Neural cell (in vitro differentiated cells): ENCODE results near the gene EMCN.

Experiments used
- CTCF ChIP-seq: fragments of 450-650 bp; IDR thresholded peaks from 2 replicates; pipeline ENCODE4 v1.5.1; 2014; ENCODE audit warnings: antibody characterized with exemption, mild to moderate bottlenecking, moderate library complexity; ENCODE audit not compliant: poor library complexity, severe bottlenecking
- EZH2 ChIP-seq: fragments of 200-600, 300-800 bp; shearing (Covaris generic), sonication (generic); IDR thresholded peaks from 2 replicates; pipeline ENCODE4 v1.6.1; 2014; ENCODE audit warnings: antibody characterized with exemption, low read length, borderline replicate concordance, mild to moderate bottlenecking; ENCODE audit not compliant: insufficient read depth, poor library complexity, severe bottlenecking
- POLR2AphosphoS5 ChIP-seq: IDR thresholded peaks from 2 replicates; pipeline ENCODE4 v1.6.1; 2012
- TAF1 ChIP-seq: IDR thresholded peaks from 2 replicates; pipeline ENCODE4 v1.6.1; 2012; ENCODE audit warnings: low read depth
- TF ChIP-seq, protein P1 (sequence below): IDR thresholded peaks from 2 replicates; pipeline ENCODE4 v1.6.1; 2012; ENCODE audit warnings: borderline replicate concordance

DNA sequence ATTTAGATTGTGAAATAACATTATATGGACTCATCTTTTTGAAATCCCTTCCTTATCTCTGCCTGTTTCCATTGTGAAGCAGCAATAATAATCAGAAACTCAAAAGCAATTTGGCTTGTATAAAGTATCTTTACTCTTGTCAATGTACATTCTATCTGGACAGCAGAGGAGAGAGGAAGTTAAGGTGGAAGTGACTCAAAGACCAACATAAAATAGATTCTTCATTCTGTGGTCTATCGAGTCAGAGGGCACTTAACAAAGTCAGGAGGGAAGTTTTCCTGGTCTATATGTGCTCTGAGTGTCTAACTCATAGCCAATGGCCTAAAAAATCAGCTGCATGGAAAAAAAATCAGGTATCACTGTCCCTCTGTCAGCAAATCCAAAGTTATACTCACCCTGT lies 155.5 kb downstream of the EMCN start:
- TF ChIP-seq POLR2AphosphoS5 (no peak), CTCF (no peak), TAF1 (no peak), EZH2 (no peak)
- TF ChIP-seq, protein P1, sequence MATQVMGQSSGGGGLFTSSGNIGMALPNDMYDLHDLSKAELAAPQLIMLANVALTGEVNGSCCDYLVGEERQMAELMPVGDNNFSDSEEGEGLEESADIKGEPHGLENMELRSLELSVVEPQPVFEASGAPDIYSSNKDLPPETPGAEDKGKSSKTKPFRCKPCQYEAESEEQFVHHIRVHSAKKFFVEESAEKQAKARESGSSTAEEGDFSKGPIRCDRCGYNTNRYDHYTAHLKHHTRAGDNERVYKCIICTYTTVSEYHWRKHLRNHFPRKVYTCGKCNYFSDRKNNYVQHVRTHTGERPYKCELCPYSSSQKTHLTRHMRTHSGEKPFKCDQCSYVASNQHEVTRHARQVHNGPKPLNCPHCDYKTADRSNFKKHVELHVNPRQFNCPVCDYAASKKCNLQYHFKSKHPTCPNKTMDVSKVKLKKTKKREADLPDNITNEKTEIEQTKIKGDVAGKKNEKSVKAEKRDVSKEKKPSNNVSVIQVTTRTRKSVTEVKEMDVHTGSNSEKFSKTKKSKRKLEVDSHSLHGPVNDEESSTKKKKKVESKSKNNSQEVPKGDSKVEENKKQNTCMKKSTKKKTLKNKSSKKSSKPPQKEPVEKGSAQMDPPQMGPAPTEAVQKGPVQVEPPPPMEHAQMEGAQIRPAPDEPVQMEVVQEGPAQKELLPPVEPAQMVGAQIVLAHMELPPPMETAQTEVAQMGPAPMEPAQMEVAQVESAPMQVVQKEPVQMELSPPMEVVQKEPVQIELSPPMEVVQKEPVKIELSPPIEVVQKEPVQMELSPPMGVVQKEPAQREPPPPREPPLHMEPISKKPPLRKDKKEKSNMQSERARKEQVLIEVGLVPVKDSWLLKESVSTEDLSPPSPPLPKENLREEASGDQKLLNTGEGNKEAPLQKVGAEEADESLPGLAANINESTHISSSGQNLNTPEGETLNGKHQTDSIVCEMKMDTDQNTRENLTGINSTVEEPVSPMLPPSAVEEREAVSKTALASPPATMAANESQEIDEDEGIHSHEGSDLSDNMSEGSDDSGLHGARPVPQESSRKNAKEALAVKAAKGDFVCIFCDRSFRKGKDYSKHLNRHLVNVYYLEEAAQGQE: no peak
